Coronary artery (tissue), 2 donors: ENCODE results near the gene IGSF9.

Experiments used
- DNase-seq: peaks from one replicate; pipeline ENCODE4 v3.0.0-alpha.2; 2017; ENCODE audit warnings: low spot score
- H3K27ac ChIP-seq, 2 donors: fragments of 200-600 bp; sonication (generic); one replicate each; pipeline ENCODE4 v1.5.1; 2016 to 2019
- H3K4me3 ChIP-seq: fragments of 200-600 bp; sonication (generic); 2 replicates; pipeline ENCODE4 v1.5.1; 2016; ENCODE audit warnings: mild to moderate bottlenecking, moderate library complexity
- CTCF ChIP-seq: fragments of 200-600 bp; sonication (generic); IDR thresholded peaks from one replicate; pipeline ENCODE4 v1.5.1; 2019; ENCODE audit warnings: antibody characterized with exemption

The IGSF9 gene

GRCh38 chr1:159945483-159946241 lies at the start of gene IGSF9:
Gene IGSF9, minus strand, starts transcription at chr1:159945613. Its CDS starts 2,159 bp downstream, at chr1:159943454.
- Histone ChIP-seq H3K27ac (no peak within 1 kb of the TSS), H3K4me3 (peak within 1 kb of the TSS; percentile 62)
- DNase-seq, result peak; percentile 78
- peak; percentile 31 for TF ChIP-seq CTCF

DNA sequence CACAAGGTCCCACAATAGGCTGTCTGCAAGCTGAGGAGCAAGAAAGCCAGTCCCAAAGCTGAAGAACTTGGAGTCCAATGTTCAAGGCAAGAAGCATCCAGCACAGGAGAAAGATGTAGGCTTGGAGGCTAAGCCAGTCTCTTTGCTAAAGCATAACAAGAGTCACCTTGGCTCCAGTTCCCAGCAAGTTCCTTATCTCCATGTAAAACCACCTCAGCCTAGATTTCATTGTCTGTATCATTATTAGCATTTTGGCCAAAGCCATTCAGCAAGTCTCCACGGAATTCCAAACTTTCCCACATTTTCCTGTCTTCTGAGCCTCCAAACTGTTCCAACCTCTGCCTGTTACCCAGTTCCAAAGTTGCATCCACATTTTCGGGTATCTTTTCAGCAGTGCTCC lies 49.5 kb upstream of the IGSF9 start:
- no peak for DNase-seq
- no peak for TF ChIP-seq CTCF
- no peak overlapping the region for H3K4me3 ChIP-seq
- H3K27ac ChIP-seq, result no peak overlapping the region

DNA sequence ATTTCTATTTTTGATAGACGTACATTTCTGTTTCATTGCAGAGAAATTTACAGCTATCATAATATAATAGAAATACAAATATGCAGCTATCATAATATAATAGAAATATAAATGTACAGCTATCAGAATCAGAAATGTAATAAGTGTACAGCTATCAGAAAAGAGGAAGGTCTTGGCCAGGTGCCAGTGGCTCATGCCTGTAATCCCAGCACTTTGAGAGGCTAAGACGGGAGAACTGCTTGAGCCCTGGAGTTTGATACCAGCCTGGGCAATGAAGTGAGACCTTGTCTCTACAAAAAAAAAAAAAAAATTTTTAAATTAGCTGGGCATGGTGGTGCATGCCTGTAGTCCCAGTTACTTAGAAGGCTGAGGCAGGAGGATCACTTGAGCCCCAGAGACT lies 48.5 kb upstream of the IGSF9 start:
- Histone ChIP-seq H3K4me3 (no peak overlapping the region), H3K27ac (no peak overlapping the region)
- no peak for DNase-seq
- TF ChIP-seq CTCF, result no peak

- no peak for TF ChIP-seq CTCF
- DNase-seq, result no peak
- Histone ChIP-seq H3K27ac (no peak overlapping the region), H3K4me3 (no peak overlapping the region)
Measured at GRCh38 chr1:159992161-159992560, 46.7 kb upstream of the IGSF9 start.

GRCh38 chr1:159991513-159991912 lies 46.1 kb upstream of the IGSF9 start:
- DNase-seq, result no peak
- no peak for TF ChIP-seq CTCF
- Histone ChIP-seq H3K27ac (no peak overlapping the region), H3K4me3 (no peak overlapping the region)

DNA sequence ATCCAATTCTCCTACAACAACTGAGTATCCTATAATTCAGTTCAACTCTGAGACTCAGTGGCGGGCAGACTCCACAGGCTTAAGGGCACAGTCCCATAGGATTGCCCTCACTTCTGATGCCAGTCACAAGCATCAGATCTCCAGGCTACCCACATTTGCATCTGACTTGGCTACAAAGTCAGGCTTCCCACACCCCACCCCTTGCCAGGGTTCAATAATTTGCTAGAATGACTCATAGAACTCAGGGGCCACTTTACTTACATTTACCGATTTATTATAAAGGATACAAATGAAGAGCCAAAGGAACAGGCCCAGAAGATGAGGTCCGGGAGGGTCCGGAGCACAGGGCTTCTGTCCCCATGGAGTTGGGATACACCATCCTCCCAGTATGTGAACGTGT lies 44.6 kb upstream of the IGSF9 start:
- Histone ChIP-seq H3K27ac (no peak overlapping the region), H3K4me3 (no peak overlapping the region)
- no peak for DNase-seq
- TF ChIP-seq CTCF, result no peak

DNA sequence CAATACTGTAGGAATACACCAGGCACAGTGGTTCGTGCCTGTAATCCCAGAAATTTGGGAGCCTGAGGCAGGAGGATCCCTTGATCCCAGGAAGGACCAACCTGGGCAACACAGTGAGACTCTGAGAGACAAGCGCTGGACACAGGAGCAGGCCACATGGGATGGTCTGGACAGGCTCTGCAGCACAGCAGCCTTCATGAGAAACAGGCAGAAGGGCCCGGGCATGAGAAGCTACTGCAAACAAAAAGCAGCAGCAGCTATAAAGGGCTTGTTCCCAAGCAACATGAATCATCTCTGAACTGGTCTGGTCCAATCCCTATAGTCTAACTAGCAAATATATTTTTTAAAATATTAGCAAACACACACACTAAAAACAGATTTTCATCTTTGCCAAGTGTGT lies 44.2 kb upstream of the IGSF9 start:
- no peak overlapping the region for H3K4me3 ChIP-seq
- DNase-seq, result no peak
- no peak overlapping the region for H3K27ac ChIP-seq
- no peak for TF ChIP-seq CTCF
